WTC11 (cell line): ENCODE results near the gene COL5A1. TPM values are rescaled to one million over a fixed set of nuclear protein-coding genes. Genes with fewer than 3 reads are reported as not detected.

Experiments used
- ATAC-seq: fragments of 200-7000 bp; cut with Tn5 transposase; 2 replicates; pipeline ENCODE4 v1.10.0; 2021; ENCODE audit warnings: mild to moderate bottlenecking, moderate library complexity
- CTCF ChIA-PET: fragments of 300-600 bp; sonication (Branson Sonifier 250); formaldehyde crosslinking; loops from one replicate; lab custom pipeline; 2021; ENCODE audit warnings: antibody characterized with exemption; lab: Charles Lee
- POLR2A ChIA-PET: fragments of 350-600 bp; sonication (Branson Sonifier 250); formaldehyde crosslinking; loops from one replicate; lab custom pipeline; 2021; ENCODE audit warnings: antibody characterized with exemption; lab: Charles Lee
- DNase-seq: peaks from one replicate; pipeline ENCODE4 v3.0.0; 2021; ENCODE audit warnings: low spot score
- H3K27ac Mint-ChIP-seq: 2 replicates; pipeline ENCODE4 v1.8.0; 2021; ENCODE audit warnings: mixed read lengths
- H3K27me3 Mint-ChIP-seq: 2 replicates; pipeline ENCODE4 v1.8.0; 2021; ENCODE audit warnings: low read depth, mild to moderate bottlenecking, moderate library complexity, mixed read lengths
- H3K36me3 Mint-ChIP-seq: 2 replicates; pipeline ENCODE4 v1.8.0; 2021; ENCODE audit warnings: mixed read lengths
- H3K4me1 Mint-ChIP-seq: 2 replicates; pipeline ENCODE4 v1.8.0; 2022; ENCODE audit warnings: mixed read lengths
- H3K4me3 Mint-ChIP-seq: 2 replicates; pipeline ENCODE4 v1.8.0; 2021; ENCODE audit warnings: mild to moderate bottlenecking, moderate library complexity, mixed read lengths
- H3K9me3 Mint-ChIP-seq: 2 replicates; pipeline ENCODE4 v1.8.0; 2021; ENCODE audit warnings: mixed read lengths
- ATF2 ChIP-seq: sonication (generic); formaldehyde crosslinking; IDR thresholded peaks from 2 replicates; pipeline ENCODE4 v1.8.1; 2022; ENCODE audit warnings: low read depth, missing genetic modification reagents, borderline replicate concordance
- CBFB ChIP-seq: sonication (generic); formaldehyde crosslinking; IDR thresholded peaks from 2 replicates; pipeline ENCODE4 v1.8.1; 2022; ENCODE audit warnings: mild to moderate bottlenecking, low read depth, missing genetic modification reagents
- CREM ChIP-seq: sonication (generic); formaldehyde crosslinking; IDR thresholded peaks from 2 replicates; pipeline ENCODE4 v1.8.1; 2022; ENCODE audit warnings: mild to moderate bottlenecking, missing genetic modification reagents, moderate library complexity
- E2F1 ChIP-seq: sonication (generic); formaldehyde crosslinking; IDR thresholded peaks from 2 replicates; pipeline ENCODE4 v1.8.0; 2022; ENCODE audit warnings: mild to moderate bottlenecking, missing genetic modification reagents
- FOXP1 ChIP-seq: sonication (generic); formaldehyde crosslinking; IDR thresholded peaks from 2 replicates; pipeline ENCODE4 v1.8.0; 2022; ENCODE audit warnings: missing genetic modification reagents, mild to moderate bottlenecking, moderate library complexity, borderline replicate concordance
- FOXP4 ChIP-seq: sonication (generic); formaldehyde crosslinking; IDR thresholded peaks from 2 replicates; pipeline ENCODE4 v1.8.0; 2022; ENCODE audit warnings: mild to moderate bottlenecking, missing genetic modification reagents
- HMGA2 ChIP-seq: fragments of 250-450 bp; sonication (Bioruptor Pico); IDR thresholded peaks from 2 replicates; pipeline ENCODE4 v1.4.0; 2021; ENCODE audit warnings: mild to moderate bottlenecking, moderate library complexity
- NFATC4 ChIP-seq: fragments of 250-450 bp; sonication (Bioruptor Pico); IDR thresholded peaks from 2 replicates; pipeline ENCODE4 v1.9.0; 2021; ENCODE audit warnings: mild to moderate bottlenecking
- NR2C2 ChIP-seq: sonication (generic); formaldehyde crosslinking; IDR thresholded peaks from 2 replicates; pipeline ENCODE4 v1.8.0; 2022; ENCODE audit warnings: mild to moderate bottlenecking, missing genetic modification reagents
- RELA ChIP-seq: sonication (generic); formaldehyde crosslinking; IDR thresholded peaks from 2 replicates; pipeline ENCODE4 v1.8.1; 2022; ENCODE audit warnings: missing genetic modification reagents, mild to moderate bottlenecking, borderline replicate concordance
- SP1 ChIP-seq: sonication (generic); formaldehyde crosslinking; conservative IDR thresholded peaks from 2 replicates; pipeline ENCODE4 v1.8.1; 2022; ENCODE audit warnings: missing genetic modification reagents
- TEAD1 ChIP-seq: sonication (generic); formaldehyde crosslinking; IDR thresholded peaks from 2 replicates; pipeline ENCODE4 v1.8.0; 2022; ENCODE audit warnings: mild to moderate bottlenecking, missing genetic modification reagents
- ZNF416 ChIP-seq: fragments of 250-450 bp; sonication (Bioruptor Pico); IDR thresholded peaks from 2 replicates; pipeline ENCODE4 v1.9.0; 2021; ENCODE audit warnings: mild to moderate bottlenecking, inconsistent platforms
- ZNF671 ChIP-seq: fragments of 250-450 bp; sonication (Bioruptor Pico); IDR thresholded peaks from 2 replicates; pipeline ENCODE4 v1.8.0; 2021; ENCODE audit warnings: mild to moderate bottlenecking
- total RNA-seq: library from RNA; stranded (reverse); gene quantifications from 3 replicates; pipeline ENCODE4 v1.2.3, GENCODE V29; 2021
- TF ChIP-seq, protein P1 (sequence below): fragments of 250-450 bp; sonication (Bioruptor Pico); IDR thresholded peaks from 2 replicates; pipeline ENCODE4 v1.9.0; 2021; ENCODE audit warnings: mild to moderate bottlenecking
- TF ChIP-seq, protein P2 (sequence below): sonication (generic); formaldehyde crosslinking; IDR thresholded peaks from 2 replicates; pipeline ENCODE4 v1.8.1; 2023; ENCODE audit warnings: mild to moderate bottlenecking, missing genetic modification reagents
- TF ChIP-seq, protein P3 (sequence below): sonication (generic); formaldehyde crosslinking; IDR thresholded peaks from 2 replicates; pipeline ENCODE4 v1.8.0; 2022; ENCODE audit warnings: mild to moderate bottlenecking, missing genetic modification reagents
- TF ChIP-seq, protein P4 (sequence below): fragments of 200-600 bp; IDR thresholded peaks from 2 replicates; pipeline ENCODE4 v1.8.0; 2022; ENCODE audit warnings: antibody characterized with exemption
- TF ChIP-seq, protein P5 (sequence below): fragments of 250-450 bp; sonication (Bioruptor Pico); IDR thresholded peaks from 2 replicates; pipeline ENCODE4 v1.9.0; 2021; ENCODE audit warnings: mild to moderate bottlenecking, borderline replicate concordance

COL5A1 gene
- total RNA-seq, 1 experiment from 2014 or later = 13.5 TPM

GRCh38 chr9:134832471-134832870, 190.9 kb downstream of the COL5A1 start:
- no peaks in the 10 kb centered on the region for H3K36me3 Mint-ChIP-seq
- no peak for TF ChIP-seq NR2C2 (CRISPR knock-in tag)
- no peak for TF ChIP-seq ZNF671
- no peak for TF ChIP-seq FOXP1 (CRISPR knock-in tag)
- TF ChIP-seq, protein P1, sequence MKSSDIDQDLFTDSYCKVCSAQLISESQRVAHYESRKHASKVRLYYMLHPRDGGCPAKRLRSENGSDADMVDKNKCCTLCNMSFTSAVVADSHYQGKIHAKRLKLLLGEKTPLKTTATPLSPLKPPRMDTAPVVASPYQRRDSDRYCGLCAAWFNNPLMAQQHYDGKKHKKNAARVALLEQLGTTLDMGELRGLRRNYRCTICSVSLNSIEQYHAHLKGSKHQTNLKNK (CRISPR knock-in tag) = no peak
- TF ChIP-seq, protein P2, sequence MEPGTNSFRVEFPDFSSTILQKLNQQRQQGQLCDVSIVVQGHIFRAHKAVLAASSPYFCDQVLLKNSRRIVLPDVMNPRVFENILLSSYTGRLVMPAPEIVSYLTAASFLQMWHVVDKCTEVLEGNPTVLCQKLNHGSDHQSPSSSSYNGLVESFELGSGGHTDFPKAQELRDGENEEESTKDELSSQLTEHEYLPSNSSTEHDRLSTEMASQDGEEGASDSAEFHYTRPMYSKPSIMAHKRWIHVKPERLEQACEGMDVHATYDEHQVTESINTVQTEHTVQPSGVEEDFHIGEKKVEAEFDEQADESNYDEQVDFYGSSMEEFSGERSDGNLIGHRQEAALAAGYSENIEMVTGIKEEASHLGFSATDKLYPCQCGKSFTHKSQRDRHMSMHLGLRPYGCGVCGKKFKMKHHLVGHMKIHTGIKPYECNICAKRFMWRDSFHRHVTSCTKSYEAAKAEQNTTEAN (CRISPR knock-in tag) = no peak
- TF ChIP-seq SP1 (CRISPR knock-in tag) = no peak
- TF ChIP-seq, protein P3, sequence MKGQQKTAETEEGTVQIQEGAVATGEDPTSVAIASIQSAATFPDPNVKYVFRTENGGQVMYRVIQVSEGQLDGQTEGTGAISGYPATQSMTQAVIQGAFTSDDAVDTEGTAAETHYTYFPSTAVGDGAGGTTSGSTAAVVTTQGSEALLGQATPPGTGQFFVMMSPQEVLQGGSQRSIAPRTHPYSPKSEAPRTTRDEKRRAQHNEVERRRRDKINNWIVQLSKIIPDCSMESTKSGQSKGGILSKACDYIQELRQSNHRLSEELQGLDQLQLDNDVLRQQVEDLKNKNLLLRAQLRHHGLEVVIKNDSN (CRISPR knock-in tag) = no peak
- TF ChIP-seq, protein P4, sequence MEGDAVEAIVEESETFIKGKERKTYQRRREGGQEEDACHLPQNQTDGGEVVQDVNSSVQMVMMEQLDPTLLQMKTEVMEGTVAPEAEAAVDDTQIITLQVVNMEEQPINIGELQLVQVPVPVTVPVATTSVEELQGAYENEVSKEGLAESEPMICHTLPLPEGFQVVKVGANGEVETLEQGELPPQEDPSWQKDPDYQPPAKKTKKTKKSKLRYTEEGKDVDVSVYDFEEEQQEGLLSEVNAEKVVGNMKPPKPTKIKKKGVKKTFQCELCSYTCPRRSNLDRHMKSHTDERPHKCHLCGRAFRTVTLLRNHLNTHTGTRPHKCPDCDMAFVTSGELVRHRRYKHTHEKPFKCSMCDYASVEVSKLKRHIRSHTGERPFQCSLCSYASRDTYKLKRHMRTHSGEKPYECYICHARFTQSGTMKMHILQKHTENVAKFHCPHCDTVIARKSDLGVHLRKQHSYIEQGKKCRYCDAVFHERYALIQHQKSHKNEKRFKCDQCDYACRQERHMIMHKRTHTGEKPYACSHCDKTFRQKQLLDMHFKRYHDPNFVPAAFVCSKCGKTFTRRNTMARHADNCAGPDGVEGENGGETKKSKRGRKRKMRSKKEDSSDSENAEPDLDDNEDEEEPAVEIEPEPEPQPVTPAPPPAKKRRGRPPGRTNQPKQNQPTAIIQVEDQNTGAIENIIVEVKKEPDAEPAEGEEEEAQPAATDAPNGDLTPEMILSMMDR = no peak
- no peak for TF ChIP-seq ATF2
- TF ChIP-seq E2F1 (CRISPR knock-in tag) = no peak
- TF ChIP-seq CREM = no peak
- TF ChIP-seq, protein P5, sequence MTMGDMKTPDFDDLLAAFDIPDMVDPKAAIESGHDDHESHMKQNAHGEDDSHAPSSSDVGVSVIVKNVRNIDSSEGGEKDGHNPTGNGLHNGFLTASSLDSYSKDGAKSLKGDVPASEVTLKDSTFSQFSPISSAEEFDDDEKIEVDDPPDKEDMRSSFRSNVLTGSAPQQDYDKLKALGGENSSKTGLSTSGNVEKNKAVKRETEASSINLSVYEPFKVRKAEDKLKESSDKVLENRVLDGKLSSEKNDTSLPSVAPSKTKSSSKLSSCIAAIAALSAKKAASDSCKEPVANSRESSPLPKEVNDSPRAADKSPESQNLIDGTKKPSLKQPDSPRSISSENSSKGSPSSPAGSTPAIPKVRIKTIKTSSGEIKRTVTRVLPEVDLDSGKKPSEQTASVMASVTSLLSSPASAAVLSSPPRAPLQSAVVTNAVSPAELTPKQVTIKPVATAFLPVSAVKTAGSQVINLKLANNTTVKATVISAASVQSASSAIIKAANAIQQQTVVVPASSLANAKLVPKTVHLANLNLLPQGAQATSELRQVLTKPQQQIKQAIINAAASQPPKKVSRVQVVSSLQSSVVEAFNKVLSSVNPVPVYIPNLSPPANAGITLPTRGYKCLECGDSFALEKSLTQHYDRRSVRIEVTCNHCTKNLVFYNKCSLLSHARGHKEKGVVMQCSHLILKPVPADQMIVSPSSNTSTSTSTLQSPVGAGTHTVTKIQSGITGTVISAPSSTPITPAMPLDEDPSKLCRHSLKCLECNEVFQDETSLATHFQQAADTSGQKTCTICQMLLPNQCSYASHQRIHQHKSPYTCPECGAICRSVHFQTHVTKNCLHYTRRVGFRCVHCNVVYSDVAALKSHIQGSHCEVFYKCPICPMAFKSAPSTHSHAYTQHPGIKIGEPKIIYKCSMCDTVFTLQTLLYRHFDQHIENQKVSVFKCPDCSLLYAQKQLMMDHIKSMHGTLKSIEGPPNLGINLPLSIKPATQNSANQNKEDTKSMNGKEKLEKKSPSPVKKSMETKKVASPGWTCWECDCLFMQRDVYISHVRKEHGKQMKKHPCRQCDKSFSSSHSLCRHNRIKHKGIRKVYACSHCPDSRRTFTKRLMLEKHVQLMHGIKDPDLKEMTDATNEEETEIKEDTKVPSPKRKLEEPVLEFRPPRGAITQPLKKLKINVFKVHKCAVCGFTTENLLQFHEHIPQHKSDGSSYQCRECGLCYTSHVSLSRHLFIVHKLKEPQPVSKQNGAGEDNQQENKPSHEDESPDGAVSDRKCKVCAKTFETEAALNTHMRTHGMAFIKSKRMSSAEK (CRISPR knock-in tag) = no peak
- no peak for TF ChIP-seq CBFB (CRISPR knock-in tag)
- no peak for TF ChIP-seq HMGA2 (CRISPR knock-in tag)
- TF ChIP-seq RELA (CRISPR knock-in tag) = no peak
- TF ChIP-seq NFATC4 (CRISPR knock-in tag) = no peak
- TF ChIP-seq ZNF416 (CRISPR knock-in tag) = no peak
- TF ChIP-seq TEAD1 = no peak
- no peak for TF ChIP-seq FOXP4 (CRISPR knock-in tag)
- H3K4me3 Mint-ChIP-seq = no peak overlapping the region
- ChIA-PET POLR2A (no interaction called here), CTCF (no interaction called here)
- H3K4me1 Mint-ChIP-seq = no peaks in the 10 kb centered on the region
- ATAC-seq (no peak), DNase-seq (no peak)
- no peak overlapping the region for H3K27ac Mint-ChIP-seq
- H3K9me3 Mint-ChIP-seq = no peaks in the 10 kb centered on the region
- no peaks in the 10 kb centered on the region for H3K27me3 Mint-ChIP-seq
